Caco-2 (cell line): ENCODE measurements around the gene MARCHF2. TPM values are rescaled to one million over a fixed set of nuclear protein-coding genes. Genes with fewer than 3 reads are reported as not detected.
A peak's percentile ranks its signal among the peaks of the same experiment; 100 is the strongest.

ENCODE experiments used
- BruUV-seq: library from RNA; stranded (reverse); fragments of 400-500 nt; replicated peaks from 2 replicates; lab custom pipeline; 2021; lab: Mats Ljungman, UMichigan
- CTCF ChIA-PET: fragments of 300-600 bp; sonication (Branson Sonifier 250); formaldehyde crosslinking; loops from one replicate; lab custom pipeline; 2022; ENCODE audit warnings: antibody characterized with exemption; lab: Charles Lee
- POLR2A ChIA-PET: fragments of 300-600 bp; sonication (Branson Sonifier 250); formaldehyde crosslinking; loops from one replicate; lab custom pipeline; 2022; ENCODE audit warnings: antibody characterized with exemption; lab: Charles Lee
- DNase-seq, 2 experiments: peaks; one replicate each; pipeline versions ENCODE4 v3.0.0 to v3.0.0-alpha.2; 2020 to 2022
- H3K27me3 ChIP-seq: replicated peaks from 2 replicates; pipeline ENCODE4 v1.6.0; 2011; ENCODE audit warnings: low read length; ENCODE audit not compliant: control insufficient read depth, insufficient read depth
- H3K36me3 ChIP-seq: 2 replicates; pipeline ENCODE4 v1.5.1; 2011; ENCODE audit warnings: low read length; ENCODE audit not compliant: control insufficient read depth, insufficient read depth
- H3K4me1 ChIP-seq: fragments of 250-450 bp; sonication (Bioruptor Pico); 2 replicates; pipeline ENCODE4 v1.5.1; 2020; ENCODE audit warnings: mild to moderate bottlenecking
- H3K4me3 ChIP-seq: 2 replicates; pipeline ENCODE4 v1.5.1; 2011; ENCODE audit warnings: low read depth, mild to moderate bottlenecking, control low read depth, low read length
- H3K9me3 ChIP-seq: fragments of 250-450 bp; sonication (Bioruptor Pico); 2 replicates; pipeline ENCODE4 v1.5.1; 2020; ENCODE audit warnings: mild to moderate bottlenecking, moderate library complexity
- H3K27ac Mint-ChIP-seq: one replicate; pipeline ENCODE4 v1.8.0; 2022; ENCODE audit warnings: mixed read lengths; ENCODE audit not compliant: unreplicated experiment
- H3K27me3 Mint-ChIP-seq: one replicate; pipeline ENCODE4 v1.8.0; 2022; ENCODE audit warnings: mixed read lengths; ENCODE audit not compliant: insufficient read depth, unreplicated experiment
- H3K36me3 Mint-ChIP-seq: one replicate; pipeline ENCODE4 v1.8.0; 2022; ENCODE audit warnings: mild to moderate bottlenecking, mixed read lengths; ENCODE audit not compliant: insufficient read depth, unreplicated experiment
- H3K4me1 Mint-ChIP-seq: one replicate; pipeline ENCODE4 v1.8.0; 2022; ENCODE audit warnings: low read depth, mixed read lengths; ENCODE audit not compliant: unreplicated experiment
- H3K4me3 Mint-ChIP-seq: one replicate; pipeline ENCODE4 v1.8.0; 2022; ENCODE audit warnings: mild to moderate bottlenecking, moderate library complexity, mixed read lengths; ENCODE audit not compliant: unreplicated experiment
- H3K9me3 Mint-ChIP-seq: one replicate; pipeline ENCODE4 v1.8.0; 2022; ENCODE audit warnings: mixed read lengths; ENCODE audit not compliant: unreplicated experiment
- intact Hi-C: fragments of 100-400 bp; cut with micrococcal nuclease; formaldehyde crosslinking; loops from one replicate; pipeline ENCODE4 v1.10.0; 2022; ENCODE audit not compliant: unreplicated experiment
- total RNA-seq: library from RNA; stranded (reverse); gene quantifications from 2 replicates; pipeline ENCODE4 v1.2.3, GENCODE V29; 2022
- TF ChIP-seq, protein P1 (sequence below), 2 experiments: fragments of 200-600 bp in 1 of 2; IDR thresholded peaks; 1 replicate in 1 of 2; 2 replicates in 1 of 2; pipeline versions ENCODE4 v1.5.1 to v1.8.0; 2011 to 2022; ENCODE audit warnings: antibody characterized with exemption in 1 of 2, control low read depth in 1 of 2, inconsistent platforms in 1 of 2, low read depth in 1 of 2, low read length in 1 of 2, mild to moderate bottlenecking in 1 of 2, moderate library complexity in 1 of 2; ENCODE audit not compliant: insufficient read depth in 1 of 2, severe bottlenecking in 1 of 2, unreplicated experiment in 1 of 2

Gene MARCHF2
- total RNA-seq, 1 experiment from 2014 or later = 13.8 TPM

DNA sequence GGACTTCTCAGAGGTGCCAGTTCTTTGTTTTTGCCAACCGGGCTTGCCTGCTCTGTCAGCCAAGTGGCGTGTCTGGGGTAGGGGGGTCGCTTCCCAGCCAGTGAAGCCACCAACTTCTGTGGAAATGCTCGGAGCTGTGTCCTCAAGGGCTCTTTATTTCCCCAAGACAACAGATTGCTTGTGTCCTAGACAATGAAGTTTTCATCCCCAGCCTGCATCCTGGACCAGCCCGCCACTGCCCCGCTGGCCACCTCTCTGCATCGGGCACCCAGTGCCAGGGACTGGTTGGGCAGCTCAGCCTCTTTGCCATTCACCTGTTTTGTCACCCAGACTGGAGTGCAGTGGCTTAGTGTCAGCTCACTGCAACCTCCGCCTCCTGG, 19.2 kb upstream of the MARCHF2 start:
- POLR2A ChIA-PET = no interaction called here
- H3K27ac Mint-ChIP-seq = no peak overlapping the region

DNA sequence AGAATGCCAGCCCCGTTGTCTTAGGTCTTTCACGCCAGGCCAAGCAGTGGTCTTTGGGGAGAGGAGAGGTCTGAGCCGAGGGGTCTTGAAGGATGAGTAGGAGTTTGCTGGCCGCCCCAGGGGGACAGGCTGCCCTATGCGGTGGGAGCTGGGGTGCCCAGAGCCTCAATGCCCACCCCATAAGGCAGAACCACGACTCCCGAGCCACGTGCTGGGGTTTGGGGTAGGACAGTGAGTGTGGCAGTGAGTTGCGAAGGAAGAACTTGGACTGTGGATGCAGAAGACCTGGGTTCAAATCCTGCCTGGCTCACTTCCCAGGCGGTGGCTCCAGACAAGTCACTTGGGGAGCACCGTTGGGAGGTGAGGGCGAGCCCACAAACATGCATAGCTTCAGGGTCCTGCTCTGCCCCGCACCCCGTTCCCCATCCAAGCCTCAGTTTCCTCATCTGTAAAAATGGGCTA, 17.5 kb upstream of the MARCHF2 start:
- ChIA-PET CTCF (no interaction called here), POLR2A (no interaction called here)
- DNase-seq = no peak
- no TSS peak for BruUV-seq
- H3K4me1 Mint-ChIP-seq = peaks cover 13% of the 10 kb centered on the region
- no peaks in the 10 kb centered on the region for H3K27me3 Mint-ChIP-seq
- Histone ChIP-seq H3K36me3 (peaks cover 3% of the 10 kb centered on the region), H3K4me3 (no peak overlapping the region), H3K27me3 (no peaks in the 10 kb centered on the region), H3K4me1 (peaks cover 11% of the 10 kb centered on the region; the same call in 1 of the 2 replicates), H3K9me3 (no peaks in the 10 kb centered on the region)
- H3K36me3 Mint-ChIP-seq = peaks cover 20% of the 10 kb centered on the region
- peak overlapping the region; percentile 55 for H3K27ac Mint-ChIP-seq
- H3K4me3 Mint-ChIP-seq = no peak overlapping the region
- TF ChIP-seq, protein P1, sequence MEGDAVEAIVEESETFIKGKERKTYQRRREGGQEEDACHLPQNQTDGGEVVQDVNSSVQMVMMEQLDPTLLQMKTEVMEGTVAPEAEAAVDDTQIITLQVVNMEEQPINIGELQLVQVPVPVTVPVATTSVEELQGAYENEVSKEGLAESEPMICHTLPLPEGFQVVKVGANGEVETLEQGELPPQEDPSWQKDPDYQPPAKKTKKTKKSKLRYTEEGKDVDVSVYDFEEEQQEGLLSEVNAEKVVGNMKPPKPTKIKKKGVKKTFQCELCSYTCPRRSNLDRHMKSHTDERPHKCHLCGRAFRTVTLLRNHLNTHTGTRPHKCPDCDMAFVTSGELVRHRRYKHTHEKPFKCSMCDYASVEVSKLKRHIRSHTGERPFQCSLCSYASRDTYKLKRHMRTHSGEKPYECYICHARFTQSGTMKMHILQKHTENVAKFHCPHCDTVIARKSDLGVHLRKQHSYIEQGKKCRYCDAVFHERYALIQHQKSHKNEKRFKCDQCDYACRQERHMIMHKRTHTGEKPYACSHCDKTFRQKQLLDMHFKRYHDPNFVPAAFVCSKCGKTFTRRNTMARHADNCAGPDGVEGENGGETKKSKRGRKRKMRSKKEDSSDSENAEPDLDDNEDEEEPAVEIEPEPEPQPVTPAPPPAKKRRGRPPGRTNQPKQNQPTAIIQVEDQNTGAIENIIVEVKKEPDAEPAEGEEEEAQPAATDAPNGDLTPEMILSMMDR (IDR thresholded peaks at IDR 0.05; ENCODE audit: insufficient read depth in 1 of 2, low read depth in 1 of 2, low read length in 1 of 2, severe bottlenecking in 1 of 2, unreplicated experiment in 1 of 2) = no peak
- intact Hi-C loops = loop anchor here (2.0 to 5.0 kb wide), 2 partner anchors 41 to 128 kb away; no protein-coding TSS in a partner anchor
- no peaks in the 10 kb centered on the region for H3K9me3 Mint-ChIP-seq

More for the DNA sequence above, 19.2 kb upstream of the MARCHF2 start:
- TF ChIP-seq, protein P1 (IDR thresholded peaks at IDR 0.05; ENCODE audit: insufficient read depth in 1 of 2, low read depth in 1 of 2, low read length in 1 of 2, severe bottlenecking in 1 of 2, unreplicated experiment in 1 of 2) = no peak
- Histone ChIP-seq H3K27me3 (no peaks in the 10 kb centered on the region), H3K36me3 (peaks cover 1% of the 10 kb centered on the region), H3K9me3 (no peaks in the 10 kb centered on the region), H3K4me3 (no peak overlapping the region), H3K4me1 (peaks cover 12% of the 10 kb centered on the region; the same call in 1 of the 2 replicates)
- Mint-ChIP-seq H3K36me3 (peaks cover 32% of the 10 kb centered on the region), H3K4me3 (no peak overlapping the region), H3K27me3 (no peaks in the 10 kb centered on the region), H3K9me3 (no peaks in the 10 kb centered on the region), H3K4me1 (peaks cover 13% of the 10 kb centered on the region)
- DNase-seq = no peak
- BruUV-seq = no TSS peak
- CTCF ChIA-PET = interaction anchor here (0.6 kb wide), 1 partner anchor 29 kb away, joined by 7 read pairs; no protein-coding TSS in a partner anchor
- intact Hi-C loops = no loop called here

DNA sequence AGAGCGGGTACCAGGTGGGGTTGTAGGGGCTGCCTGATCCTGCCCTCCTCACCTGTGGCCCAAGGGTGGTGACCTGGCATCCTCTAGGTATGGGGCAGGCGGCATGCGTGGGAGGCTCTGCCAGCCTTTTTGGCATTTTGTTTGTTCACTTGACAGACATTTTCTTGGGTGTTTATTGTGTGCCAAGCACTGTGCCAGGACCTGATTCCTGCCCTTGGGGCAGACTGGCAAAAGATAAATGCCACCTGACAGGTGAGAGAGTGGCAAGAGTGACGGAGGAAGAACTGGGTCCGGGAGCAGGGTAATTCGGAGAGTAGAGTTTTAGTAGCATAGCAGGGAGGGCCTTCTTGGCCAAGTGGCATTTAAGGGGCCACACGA, 16.9 kb upstream of the MARCHF2 start:
- intact Hi-C loops = loop anchor here (2.0 to 5.0 kb wide), 2 partner anchors 41 to 129 kb away; no protein-coding TSS in a partner anchor
- Mint-ChIP-seq H3K9me3 (no peaks in the 10 kb centered on the region), H3K27me3 (no peaks in the 10 kb centered on the region), H3K4me1 (peaks cover 13% of the 10 kb centered on the region), H3K27ac (no peak overlapping the region), H3K4me3 (no peak overlapping the region), H3K36me3 (peaks cover 20% of the 10 kb centered on the region)
- Histone ChIP-seq H3K4me3 (no peak overlapping the region), H3K27me3 (no peaks in the 10 kb centered on the region), H3K36me3 (peaks cover 3% of the 10 kb centered on the region), H3K4me1 (peaks cover 8% of the 10 kb centered on the region; the same call in 1 of the 2 replicates), H3K9me3 (no peaks in the 10 kb centered on the region)
- no TSS peak for BruUV-seq
- TF ChIP-seq, protein P1 (IDR thresholded peaks at IDR 0.05; ENCODE audit: insufficient read depth in 1 of 2, low read depth in 1 of 2, low read length in 1 of 2, severe bottlenecking in 1 of 2, unreplicated experiment in 1 of 2) = no peak
- DNase-seq = no peak
- POLR2A ChIA-PET = no interaction called here
- CTCF ChIA-PET = no interaction called here
